Breast epithelium (tissue), 3 donors: ENCODE results near the gene EIF1AX.

Source experiments
- POLR2AphosphoS5 ChIP-seq, 3 donors: sonication (generic); formaldehyde crosslinking; IDR thresholded peaks; one replicate each; pipeline ENCODE4 v1.6.1; 2017; ENCODE audit warnings: antibody characterized with exemption in 3 of 3
- TF ChIP-seq, protein P1 (sequence below), 3 donors: fragments of 450-650 bp; IDR thresholded peaks; one replicate each; pipeline ENCODE4 v1.5.1; 2016 to 2017; ENCODE audit warnings: antibody characterized with exemption in 3 of 3, mild to moderate bottlenecking in 3 of 3, moderate library complexity in 3 of 3

DNA sequence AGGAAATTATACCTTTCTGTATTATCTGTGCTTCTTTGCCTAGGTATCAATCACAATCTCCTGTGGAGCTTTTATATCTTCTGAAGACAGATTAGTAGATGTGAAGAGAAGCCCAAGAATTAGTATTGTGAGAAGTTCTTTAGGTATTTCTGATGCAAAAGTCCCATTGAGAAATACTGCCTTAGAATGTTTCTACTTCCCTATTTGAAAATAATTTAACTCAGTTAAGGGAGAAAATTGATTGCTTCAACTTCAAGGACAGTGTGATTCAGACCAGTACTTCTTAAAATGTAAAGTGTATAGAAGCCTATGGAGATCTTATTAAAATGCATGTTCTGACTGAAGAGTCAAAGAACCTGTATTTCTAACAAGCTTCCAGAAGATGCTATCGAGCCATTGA, 9.0 kb downstream of the EIF1AX start:
- TF ChIP-seq, protein P1, sequence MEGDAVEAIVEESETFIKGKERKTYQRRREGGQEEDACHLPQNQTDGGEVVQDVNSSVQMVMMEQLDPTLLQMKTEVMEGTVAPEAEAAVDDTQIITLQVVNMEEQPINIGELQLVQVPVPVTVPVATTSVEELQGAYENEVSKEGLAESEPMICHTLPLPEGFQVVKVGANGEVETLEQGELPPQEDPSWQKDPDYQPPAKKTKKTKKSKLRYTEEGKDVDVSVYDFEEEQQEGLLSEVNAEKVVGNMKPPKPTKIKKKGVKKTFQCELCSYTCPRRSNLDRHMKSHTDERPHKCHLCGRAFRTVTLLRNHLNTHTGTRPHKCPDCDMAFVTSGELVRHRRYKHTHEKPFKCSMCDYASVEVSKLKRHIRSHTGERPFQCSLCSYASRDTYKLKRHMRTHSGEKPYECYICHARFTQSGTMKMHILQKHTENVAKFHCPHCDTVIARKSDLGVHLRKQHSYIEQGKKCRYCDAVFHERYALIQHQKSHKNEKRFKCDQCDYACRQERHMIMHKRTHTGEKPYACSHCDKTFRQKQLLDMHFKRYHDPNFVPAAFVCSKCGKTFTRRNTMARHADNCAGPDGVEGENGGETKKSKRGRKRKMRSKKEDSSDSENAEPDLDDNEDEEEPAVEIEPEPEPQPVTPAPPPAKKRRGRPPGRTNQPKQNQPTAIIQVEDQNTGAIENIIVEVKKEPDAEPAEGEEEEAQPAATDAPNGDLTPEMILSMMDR (IDR thresholded peaks at IDR 0.05), result no peak
- TF ChIP-seq POLR2AphosphoS5 (IDR thresholded peaks at IDR 0.05), result no peak
